ENCODE results near the gene LTBP2.

LTBP2 gene

DNA sequence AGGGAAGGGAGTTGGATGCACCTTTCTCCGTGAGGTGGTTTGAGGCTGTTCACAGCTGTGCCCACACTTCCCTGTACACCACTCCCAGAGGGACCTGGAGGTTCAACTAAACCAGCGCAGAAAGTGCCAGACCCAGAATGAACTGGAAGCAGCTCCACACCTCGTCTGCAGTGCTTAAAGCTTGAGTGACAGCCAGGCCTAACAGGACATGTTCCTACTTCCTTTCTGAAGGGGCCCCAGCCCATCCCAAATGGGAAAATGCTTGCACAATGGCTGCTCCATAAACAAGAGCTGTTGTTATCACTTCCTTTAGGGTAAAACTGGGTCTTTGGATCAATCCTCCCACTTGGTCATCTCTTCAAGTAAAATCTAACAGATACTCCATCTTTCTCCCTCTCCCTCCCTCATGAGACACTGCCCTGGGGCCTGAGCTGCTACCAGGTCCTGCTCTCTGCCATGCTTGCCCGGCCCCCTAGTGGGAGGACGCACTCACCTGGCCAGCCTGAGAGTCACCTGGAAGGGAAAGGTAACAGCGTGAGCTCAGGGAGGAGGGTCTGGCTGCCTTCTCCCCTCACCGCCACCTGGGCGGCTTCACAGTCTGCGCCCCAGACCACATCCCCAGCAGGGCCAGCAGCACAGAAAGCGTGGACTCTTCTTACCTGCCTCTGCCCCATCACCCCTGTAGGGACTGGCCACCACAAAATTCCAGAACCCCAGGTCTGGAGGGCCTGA, 85.0 kb downstream of the LTBP2 start:
- no peak for DNase-seq (ENCODE audit: low spot score)

DNA sequence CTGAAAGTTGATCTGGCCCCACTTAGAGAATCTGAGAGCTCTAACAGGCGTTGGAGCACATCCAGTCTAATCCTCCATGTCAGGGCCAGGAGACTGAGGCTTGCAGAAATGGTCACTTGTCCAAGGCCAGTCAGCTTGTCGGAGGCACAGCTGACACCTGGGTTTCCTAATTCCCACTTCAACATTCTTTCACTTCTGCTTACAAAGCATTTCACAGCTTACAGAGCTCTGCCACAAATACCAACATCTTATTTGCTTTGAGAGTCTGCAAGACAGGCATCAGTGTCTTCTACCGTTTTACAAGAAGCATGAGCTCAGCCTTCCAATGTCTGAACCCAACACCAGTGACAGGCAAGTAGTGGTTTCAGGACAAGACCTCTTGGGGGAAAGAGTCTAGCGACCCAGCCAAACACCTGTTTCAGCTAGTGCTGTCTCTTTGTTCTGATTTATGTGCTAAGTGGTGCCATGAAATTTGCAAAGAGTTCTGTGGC, 86.6 kb downstream of the LTBP2 start:
- DNase-seq (ENCODE audit: low spot score) = no peak

DNA sequence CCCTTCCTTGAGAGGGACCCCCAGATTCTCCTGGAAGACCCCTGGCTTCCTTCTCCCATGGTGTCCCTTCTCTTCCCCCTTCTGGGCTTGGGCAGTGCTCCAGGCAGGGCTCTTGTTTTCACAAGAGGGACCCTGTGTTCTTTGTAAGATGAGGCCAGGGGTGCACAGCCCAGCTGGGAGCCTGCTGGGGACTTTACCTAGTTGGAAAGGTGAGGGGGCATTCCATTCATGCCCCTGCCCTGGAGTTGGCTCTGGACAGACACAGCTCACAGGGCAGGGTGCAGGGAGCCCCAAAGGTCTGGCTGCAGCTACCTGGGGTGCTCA, 87.3 kb downstream of the LTBP2 start:
- DNase-seq (ENCODE audit: low spot score) = no peak

DNA sequence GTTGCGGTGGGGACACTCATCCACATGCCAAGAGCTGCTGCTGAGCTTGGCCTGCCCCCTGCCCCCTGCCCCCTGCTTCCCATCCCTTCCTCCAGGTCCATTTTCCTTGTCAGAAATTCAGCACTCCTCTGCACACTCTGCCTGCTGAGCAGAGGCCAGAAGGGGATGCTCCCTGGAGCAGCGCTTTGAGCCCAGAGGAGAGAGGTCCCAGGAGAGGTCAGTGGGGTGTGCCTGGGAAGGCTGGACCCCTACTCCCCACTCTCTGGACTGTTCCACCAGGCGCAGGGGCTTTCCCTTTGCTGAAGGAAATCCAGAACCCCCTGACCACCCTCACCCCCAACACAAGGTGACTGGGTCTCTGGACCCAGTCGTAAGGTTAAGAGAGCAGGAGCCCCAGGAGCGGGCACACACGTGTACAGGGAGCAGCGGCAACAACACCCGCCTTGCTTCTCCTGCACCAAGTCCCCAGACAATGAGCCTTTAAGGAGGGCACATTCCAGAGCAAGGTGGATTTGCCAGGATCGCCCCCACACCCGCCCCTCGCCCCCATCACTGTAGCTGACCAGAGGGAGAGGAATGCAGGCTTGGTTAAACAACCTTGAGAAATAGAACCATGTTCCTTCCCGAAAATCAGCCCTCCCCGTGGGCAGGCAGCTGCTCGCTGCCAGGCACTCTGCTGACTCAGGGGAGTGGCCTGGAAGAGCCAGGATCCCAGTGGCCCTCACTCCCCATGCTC, 87.8 kb downstream of the LTBP2 start:
- DNase-seq (ENCODE audit: low spot score) = no peak

DNA sequence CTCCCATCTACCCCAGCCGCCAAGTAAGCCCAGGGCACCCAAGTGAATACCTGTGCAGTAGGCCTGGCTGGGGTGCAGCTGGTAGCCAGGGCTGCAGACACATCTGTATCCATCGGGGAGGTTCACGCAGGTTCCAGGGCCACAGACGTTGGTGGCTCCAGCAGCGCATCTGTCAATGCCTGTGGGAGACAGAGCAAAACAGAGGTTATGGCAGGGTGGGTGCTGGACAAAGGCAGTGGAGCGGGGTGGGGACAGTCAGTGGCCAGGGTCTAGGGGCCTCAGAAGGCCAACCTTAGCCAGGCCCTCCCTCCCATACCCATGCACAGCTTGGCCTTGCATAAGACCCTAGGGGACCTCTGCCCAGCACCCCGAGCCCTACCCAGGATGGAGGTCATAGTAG, 89.3 kb downstream of the LTBP2 start:
- DNase-seq (ENCODE audit: low spot score) = no peak

DNA sequence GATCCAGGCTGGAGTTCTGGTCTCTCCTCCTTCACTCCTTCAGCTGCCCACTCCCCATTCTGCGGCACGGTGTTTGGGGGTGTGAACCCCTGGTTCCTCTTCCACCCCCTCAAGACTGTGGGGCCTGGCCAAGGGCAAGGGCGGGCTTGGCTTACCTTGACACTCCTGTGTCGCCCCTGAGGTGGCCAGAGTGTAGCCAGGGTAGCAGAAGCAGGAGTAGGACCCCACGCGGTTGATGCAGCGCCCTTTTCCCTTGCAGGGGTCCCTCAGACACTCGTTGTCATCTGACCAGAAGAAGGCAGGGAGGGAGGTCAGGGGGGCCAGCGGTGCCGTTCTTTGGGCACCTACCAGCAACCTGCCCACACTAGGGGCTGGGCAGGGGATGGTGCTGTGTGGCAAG, 90.3 kb downstream of the LTBP2 start:
- DNase-seq (ENCODE audit: low spot score) = no peak

DNA sequence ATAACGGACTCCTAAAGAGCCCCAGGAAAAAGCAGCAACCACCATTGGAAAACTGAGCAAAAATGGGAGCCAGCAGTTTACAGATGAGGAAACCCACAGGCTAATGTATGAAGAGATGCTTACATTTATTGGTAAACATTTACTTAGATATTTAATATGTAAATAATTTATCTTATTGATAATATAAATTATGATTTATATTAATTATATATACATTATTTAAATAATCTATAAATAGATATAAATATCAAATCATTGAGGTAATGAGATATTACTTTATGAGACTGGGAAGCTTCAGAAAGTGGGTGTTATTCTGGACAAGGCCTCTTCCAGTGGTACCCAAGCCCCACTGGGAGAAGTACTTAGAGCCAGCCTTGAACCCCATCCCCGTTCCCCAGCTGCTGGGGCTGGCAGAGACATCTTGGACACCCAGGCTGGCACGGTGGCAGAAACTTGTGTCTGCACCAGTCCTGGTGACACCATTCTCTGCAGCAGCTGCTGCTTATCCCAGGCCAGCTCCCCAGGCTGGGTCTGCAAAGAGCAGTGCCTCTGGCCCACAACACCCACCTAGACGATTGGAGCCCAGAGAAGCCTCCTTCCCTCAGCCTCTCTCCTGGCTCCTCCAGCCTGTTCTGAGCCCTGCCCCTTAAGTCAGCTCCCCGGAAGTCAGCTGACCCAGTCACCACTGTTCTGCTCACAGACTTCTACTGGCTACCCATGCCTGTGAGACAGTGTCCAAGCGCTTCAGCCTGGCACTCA, 92.5 kb downstream of the LTBP2 start:
- DNase-seq (ENCODE audit: low spot score) = no peak

DNA sequence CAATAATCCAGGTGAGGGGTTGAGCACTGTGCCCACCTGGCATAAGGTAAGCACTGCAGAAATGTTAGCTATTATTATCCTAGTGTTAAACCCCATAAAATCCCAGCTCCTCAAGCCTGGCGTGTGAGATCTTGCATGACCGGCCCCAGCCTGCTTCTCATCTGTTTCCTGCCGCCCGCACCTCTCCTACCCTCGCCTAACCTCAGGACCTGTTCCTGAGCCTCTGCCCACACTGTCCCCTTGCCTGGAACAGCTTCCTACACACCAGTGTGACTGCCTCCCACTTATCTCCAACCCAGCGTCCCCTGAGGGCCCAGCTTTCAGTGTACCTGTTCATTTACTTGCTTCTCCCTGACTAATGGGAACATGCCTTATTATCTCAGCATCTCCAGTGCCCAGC, 93.8 kb downstream of the LTBP2 start:
- no peak for DNase-seq (ENCODE audit: low spot score)

DNA sequence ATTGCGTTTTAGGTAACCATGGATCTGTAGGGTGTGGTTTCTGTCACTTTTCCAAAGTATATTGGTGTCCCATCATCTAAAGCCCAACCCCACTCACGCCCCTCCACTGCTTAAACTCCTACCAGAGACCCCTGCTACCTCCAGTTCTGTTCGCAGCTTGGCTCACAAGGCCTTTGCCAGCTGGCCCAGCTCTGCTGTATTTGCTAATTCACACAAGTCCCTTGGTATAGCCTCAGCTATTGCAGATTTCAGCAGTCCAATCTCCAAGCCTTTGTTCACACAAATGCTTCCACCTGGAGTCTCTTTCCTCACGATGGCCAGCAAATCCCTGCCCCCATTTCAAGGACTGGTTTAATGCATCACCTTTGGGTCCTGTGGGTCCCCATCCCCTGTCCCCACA, 94.3 kb downstream of the LTBP2 start:
- no peak for DNase-seq (ENCODE audit: low spot score)

DNA sequence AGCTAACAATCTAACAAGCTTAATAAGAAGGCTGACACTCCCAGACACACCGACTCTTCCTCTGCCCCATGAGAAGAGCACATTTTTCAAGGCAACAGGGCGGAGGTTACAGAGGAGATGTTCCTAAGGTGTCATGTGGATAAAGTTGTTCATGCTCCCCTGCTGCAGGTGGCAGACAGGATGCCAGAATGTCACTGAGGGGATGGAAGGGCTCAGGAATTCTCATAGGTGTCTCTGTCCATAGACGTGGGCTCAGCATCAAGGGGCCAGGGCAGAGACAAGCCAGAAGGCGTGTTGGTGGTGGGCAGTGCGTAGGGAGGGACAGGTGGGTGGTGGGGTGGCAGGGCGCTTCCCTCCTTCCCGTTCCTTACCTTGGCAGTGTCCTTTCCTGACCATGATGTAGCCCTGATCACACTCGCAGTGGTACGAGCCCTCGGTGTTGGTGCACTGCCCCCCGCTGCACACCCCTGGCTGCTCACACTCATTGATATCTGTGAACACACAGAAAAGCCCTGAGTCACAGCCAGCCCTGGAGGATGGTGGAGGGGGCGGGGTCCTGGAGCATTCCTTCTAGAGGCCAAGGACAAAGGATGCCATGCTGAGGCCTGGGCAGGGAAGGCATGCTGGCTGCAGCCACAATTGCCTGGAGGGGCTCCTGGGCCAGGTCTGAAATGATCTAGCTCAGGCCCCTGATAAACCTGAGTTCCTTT, 95.4 kb downstream of the LTBP2 start:
- DNase-seq (ENCODE audit: low spot score) = no peak

DNA sequence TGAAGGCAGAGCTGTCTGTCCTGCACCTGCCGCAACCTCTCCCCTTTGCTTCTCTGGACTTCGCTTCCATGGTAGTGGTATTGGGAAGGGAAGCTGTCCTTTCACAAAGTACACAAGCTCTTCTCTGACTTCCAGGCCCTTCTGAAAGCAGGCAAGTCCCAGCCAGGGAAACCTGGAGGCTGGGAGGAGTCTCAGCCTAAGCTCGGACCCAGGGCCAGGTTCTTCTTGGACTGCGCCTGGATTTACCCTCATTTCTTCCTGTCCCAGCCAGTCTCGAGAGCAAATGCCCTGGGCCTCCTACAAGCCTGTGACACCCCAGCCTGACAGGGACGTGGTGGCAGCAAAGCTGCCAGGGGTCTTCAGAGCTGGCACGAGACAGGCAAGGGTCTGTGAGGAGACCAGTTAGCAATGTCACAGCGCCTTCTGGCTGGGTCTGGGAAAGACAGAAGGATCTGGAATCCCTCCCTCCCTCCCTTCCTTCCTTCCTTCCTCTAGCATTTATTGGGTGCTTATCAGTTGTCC, 96.1 kb downstream of the LTBP2 start:
- no peak for DNase-seq (ENCODE audit: low spot score)

DNA sequence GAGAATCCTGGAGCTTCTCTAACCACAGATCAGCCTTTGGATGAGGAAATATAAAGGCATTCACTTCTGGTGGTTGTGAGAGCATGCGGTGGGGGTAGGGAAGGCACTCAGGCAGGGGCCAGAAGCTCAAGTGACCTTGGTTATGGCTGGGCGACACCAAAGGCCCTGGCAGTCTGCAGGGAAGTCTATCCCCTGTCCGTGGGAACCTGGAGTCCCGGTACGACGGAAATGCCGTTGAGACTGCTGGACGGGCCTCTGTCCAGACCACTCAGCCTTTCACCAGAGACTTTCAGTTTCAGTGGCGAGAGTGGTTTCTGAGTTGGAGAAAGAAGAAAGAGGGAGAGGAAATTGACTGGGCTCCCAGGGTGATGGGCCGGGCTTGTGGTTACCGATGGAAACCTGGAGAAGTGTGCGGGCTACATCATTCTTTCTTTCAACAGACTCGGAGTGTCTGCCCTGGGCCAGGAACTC, 97.5 kb downstream of the LTBP2 start:
- no peak for DNase-seq (ENCODE audit: low spot score)

DNA sequence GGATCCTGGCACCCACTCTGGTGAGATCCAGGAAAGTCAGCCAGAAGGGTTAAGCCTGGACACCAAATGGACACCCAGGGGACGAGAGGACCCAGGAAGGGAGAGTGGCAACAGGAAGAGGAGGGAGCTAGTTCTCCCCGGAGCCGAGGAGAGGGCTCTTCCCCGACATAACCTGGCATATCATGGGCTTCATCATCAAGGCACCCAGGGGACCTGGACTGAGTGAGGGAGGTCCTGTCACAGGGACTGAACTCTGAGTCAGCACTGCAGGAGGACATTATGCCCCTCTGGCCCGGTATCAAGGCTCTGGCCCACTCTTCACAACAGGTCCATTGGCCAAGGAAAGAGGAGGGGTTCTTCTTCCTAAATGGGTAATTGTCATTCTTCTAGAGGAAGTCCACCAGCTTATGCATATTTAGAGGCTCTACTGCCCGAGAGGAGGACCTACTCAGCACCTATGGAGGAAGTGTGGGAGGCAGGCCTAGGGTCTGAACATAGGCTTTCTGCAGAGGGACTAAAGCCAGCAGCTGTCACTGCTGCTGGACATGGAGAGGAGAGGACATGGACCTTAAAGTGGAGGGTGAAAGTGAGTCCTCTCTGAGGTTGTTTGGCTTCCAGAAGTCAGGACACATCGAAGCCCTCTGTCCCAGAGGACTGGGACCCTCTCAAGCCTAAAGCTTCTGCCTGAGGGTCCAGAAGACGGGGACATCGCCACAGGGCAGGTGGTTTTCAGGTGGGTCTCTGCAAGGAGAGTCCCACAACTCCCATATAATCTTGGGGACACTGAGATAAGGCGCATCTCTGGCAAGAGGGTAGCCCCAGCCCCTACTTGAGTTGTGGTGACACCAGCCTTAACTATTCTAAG, 99.8 kb downstream of the LTBP2 start:
- no peak for DNase-seq (ENCODE audit: low spot score)

DNA sequence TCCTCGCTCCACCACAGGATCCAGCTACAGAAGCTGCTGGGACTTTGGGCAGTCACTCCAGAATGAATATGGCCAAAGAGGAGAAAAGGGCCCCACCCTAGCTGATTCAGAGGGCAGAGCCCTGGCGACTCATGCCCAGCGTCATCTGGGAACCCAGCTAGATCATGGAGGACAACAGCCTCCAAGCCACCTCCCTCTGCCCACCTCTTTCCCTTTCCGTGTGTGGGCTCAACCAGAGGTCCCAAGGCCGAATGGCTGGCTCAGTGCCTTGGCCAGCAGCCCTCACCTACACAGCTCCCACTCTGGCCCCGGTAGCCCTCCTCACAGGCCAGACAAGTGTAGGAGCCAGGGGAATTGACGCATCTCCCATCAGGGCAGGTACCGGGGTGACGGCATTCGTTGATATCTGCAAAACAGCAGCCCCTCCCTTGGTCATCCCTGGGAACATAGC, 101.1 kb downstream of the LTBP2 start:
- no peak for DNase-seq (ENCODE audit: low spot score)

DNA sequence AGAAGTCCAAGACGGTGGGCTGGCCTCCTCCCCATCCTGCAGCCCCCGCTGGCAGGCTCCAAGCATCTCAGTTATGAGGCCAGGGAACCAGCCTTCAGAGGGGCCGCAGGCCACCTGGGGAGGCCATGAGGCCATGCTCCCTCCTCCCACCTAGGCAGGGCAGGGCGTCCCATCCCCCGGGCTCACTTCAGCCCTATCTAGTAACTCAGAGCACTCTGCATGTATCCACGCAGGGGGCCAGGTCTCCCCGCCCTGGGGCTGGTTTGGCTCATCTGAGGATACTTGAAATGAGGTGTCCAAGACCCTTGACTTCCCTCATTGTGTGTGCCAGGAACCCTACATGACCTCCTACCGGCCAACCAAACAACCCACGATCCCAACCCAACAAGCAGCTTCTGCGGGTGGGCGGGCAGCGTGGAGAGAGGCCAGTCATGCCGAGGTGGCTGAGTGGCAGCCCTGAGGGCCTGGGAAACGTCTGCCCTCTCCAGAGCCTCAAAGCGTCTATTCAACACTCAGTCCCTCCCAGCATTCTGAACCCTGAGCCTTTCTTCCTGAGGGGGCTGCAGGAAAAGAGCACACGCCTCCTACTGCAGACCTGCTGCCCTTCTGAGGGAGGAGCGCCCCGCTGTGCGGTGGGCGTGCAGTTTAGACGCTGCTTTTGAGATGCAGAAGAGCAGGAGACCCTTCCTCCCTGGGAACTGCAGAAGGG, 101.7 kb downstream of the LTBP2 start:
- no peak for DNase-seq (ENCODE audit: low spot score)

DNA sequence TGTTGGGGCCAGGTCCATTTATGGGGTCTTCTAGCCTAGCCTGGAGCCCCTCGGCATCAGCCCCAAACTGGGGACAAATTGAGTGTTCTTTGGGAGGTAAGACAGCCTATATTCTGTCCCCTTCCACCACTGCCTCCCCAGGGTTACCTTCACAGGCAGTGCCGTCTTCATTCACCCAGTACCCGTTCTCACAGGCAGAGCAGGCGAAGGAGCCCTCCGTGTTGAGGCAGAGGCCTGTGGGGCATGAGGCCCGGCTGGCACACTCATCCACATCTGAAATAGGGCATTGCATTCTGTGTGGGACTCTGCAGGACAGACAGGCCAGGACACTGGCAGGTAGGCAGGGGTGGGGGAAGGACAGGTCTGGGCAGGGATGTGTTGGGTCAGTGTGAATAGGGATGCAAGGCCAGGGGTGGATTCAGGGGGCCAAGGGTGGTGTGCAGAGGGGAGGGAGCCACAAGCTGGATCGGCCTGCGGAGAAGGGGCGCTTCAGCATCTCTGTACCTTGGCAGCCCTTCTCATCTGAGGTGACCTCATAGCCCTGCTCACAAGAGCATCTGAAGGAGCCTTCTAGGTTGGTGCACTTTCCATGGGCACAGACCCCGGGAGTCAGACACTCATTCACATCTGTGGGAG, 102.3 kb downstream of the LTBP2 start:
- no peak for DNase-seq (ENCODE audit: low spot score)

DNA sequence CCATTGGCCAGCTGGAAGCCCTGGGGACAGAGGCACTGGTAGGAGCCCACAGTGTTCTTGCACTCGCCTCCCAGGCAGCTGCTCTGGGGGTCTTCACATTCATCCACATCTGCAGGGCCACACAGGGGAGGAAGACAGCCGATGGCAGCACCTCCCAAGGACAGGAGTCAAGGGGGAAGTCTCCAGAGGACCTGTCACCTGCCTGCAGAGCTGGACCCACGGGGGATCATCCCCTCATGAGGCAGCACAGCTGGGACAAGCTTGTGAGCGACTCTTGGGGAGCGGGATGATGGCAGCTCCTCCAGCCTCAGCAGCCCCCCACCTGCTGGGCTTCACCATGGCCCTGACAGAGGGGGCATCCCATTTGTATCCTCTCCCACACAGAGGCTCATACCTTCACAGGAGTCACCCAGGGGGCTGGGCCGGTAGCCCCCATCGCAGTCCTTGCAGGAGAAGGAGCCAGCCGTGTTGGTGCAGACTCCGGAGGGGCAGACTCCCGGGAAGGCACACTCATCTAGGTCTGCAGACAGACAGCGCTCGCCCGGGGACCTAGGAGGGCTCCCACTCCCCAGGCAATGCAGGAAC, 103.1 kb downstream of the LTBP2 start:
- no peak for DNase-seq (ENCODE audit: low spot score)

DNA sequence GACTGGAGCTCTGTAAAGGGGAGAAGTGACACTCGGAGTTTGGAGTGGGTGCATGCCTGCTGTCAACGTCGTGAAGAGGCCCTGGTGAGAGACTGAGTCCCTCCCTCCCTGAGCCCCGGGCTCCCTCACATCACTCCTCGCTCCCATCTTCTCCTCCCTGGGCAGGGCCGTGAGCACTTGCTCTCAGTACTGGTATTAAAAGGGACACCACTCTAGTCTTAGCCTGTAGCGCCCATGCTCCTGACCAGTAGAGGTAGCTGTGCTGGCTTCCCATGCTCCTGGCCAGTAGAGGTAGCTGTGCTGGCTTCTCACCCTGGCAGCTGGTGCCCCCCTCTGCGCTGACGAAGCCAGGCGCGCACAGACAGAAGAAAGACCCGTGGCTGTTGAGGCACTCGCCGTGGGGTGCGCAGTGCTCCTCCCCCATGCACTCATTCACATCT, 103.7 kb downstream of the LTBP2 start:
- DNase-seq (ENCODE audit: low spot score) = no peak

DNA sequence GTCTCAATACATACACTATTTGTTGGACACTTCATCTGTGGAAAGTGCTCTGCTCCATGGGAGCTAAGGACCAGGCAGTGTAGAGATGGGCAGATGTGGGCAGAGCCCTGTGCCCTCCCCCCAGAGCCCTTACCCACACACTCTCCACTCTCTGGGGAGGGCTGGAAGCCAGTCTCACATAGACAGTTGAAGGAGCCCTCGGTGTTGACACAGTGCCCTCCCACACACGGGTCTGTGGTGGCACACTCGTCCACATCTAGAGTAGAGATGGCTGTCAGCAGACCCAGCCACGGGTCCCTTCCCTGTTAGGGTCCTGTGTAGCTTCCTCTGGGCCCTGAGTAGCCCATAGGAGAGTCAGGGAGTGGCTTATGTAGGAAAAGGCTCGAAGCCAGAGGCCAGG, 104.2 kb downstream of the LTBP2 start:
- no peak for DNase-seq (ENCODE audit: low spot score)
